Endothelial cell of umbilical vein (primary cell): ENCODE measurements around the gene C8G. TPM values are rescaled to one million over a fixed set of nuclear protein-coding genes. Genes with fewer than 3 reads are reported as not detected.

Source experiments
- BruUV-seq: library from RNA; stranded (reverse); fragments of 400-500 nt; replicated peaks from 2 replicates; lab custom pipeline; 2021; lab: Mats Ljungman, UMichigan
- CTCF ChIA-PET: fragments of 300-600, 350-600 bp; sonication (Branson Sonifier 250); formaldehyde crosslinking; loops from one replicate; lab custom pipeline; 2021; ENCODE audit warnings: antibody characterized with exemption, inconsistent platforms; lab: Charles Lee
- POLR2A ChIA-PET: fragments of 300-600, 350-600 bp; sonication (Branson Sonifier 250); formaldehyde crosslinking; loops from one replicate; lab custom pipeline; 2021; ENCODE audit warnings: antibody characterized with exemption, inconsistent platforms; lab: Charles Lee
- DNase-seq: peaks from one replicate; pipeline ENCODE4 v3.0.0-alpha.2; 2011; ENCODE audit warnings: low read depth, low spot score
- FAIRE-seq: peaks from 2 replicates; lab custom pipeline; 2011; peaks lifted over from hg19 to GRCh38; lab: Jason Lieb, UNC
- H2AFZ ChIP-seq: 2 replicates; pipeline ENCODE4 v1.6.0; 2012; ENCODE audit warnings: low read depth, low read length, control low read depth, inconsistent platforms
- H3K27ac ChIP-seq: 2 replicates; pipeline ENCODE4 v1.5.1; 2011; ENCODE audit warnings: low read depth, mild to moderate bottlenecking, control low read depth, low read length, moderate library complexity; ENCODE audit not compliant: insufficient read depth
- H3K27me3 ChIP-seq, 2 experiments: 2 replicates each; pipeline versions ENCODE4 v1.6.0 to v1.6.1; 2011; ENCODE audit warnings: low read length in 2 of 2, mixed read lengths in 1 of 2; ENCODE audit not compliant: control insufficient read depth in 2 of 2, insufficient read depth in 2 of 2
- H3K36me3 ChIP-seq, 2 experiments: 2 replicates in 1 of 2; 3 replicates in 1 of 2; pipeline ENCODE4 v1.5.1; 2011; ENCODE audit warnings: low read length in 2 of 2, mild to moderate bottlenecking in 1 of 2, moderate library complexity in 1 of 2; ENCODE audit not compliant: control insufficient read depth in 2 of 2, insufficient read depth in 2 of 2; ENCODE audit errors: extremely low read depth in 1 of 2
- H3K4me1 ChIP-seq: 3 replicates; pipeline ENCODE4 v1.5.1; 2011; ENCODE audit warnings: mild to moderate bottlenecking, low read length; ENCODE audit not compliant: control insufficient read depth, insufficient read depth; ENCODE audit errors: extremely low read depth
- H3K4me2 ChIP-seq: 2 replicates; pipeline ENCODE4 v1.6.1; 2011; ENCODE audit warnings: low read length, control low read depth, mixed read lengths; ENCODE audit not compliant: insufficient read depth
- H3K4me3 ChIP-seq, 3 experiments: fragments of 200-600 bp in 1 of 3; sonication (generic), shearing (Covaris generic) in 1 of 3; replicated peaks in 1 of 3; 2 replicates each; pipeline ENCODE4 v1.5.1; 2011 to 2016; ENCODE audit warnings: control low read depth in 3 of 3, low read length in 3 of 3, mild to moderate bottlenecking in 2 of 3, inconsistent platforms in 1 of 3, low read depth in 1 of 3, moderate library complexity in 1 of 3; ENCODE audit not compliant: insufficient read depth in 1 of 3
- H3K79me2 ChIP-seq: 2 replicates; pipeline ENCODE4 v1.6.0; 2012; ENCODE audit warnings: low read length, inconsistent platforms; ENCODE audit not compliant: control insufficient read depth, insufficient read depth
- H3K9ac ChIP-seq: replicated peaks from 2 replicates; pipeline ENCODE3; 2011; ENCODE audit warnings: low read length, control low read depth; ENCODE audit not compliant: insufficient read depth; ENCODE audit errors: extremely low read depth
- H3K9me1 ChIP-seq: replicated peaks from 3 replicates; pipeline ENCODE4 v1.6.0; 2011; ENCODE audit warnings: mild to moderate bottlenecking, low read length; ENCODE audit not compliant: control insufficient read depth, insufficient read depth; ENCODE audit errors: extremely low read depth
- H3K9me3 ChIP-seq: replicated peaks from 2 replicates; pipeline ENCODE4 v1.5.1; 2012; ENCODE audit warnings: low read length, inconsistent platforms; ENCODE audit not compliant: control insufficient read depth, insufficient read depth
- H4K20me1 ChIP-seq: replicated peaks from 2 replicates; pipeline ENCODE3; 2011; ENCODE audit warnings: mild to moderate bottlenecking, low read length; ENCODE audit not compliant: control insufficient read depth, insufficient read depth; ENCODE audit errors: extremely low read depth
- CTCF ChIP-seq, 2 donors: IDR thresholded peaks; 1 replicate in 1 of 2; 2 replicates in 1 of 2; pipeline ENCODE4 v1.5.1; 2011; ENCODE audit warnings: low read length in 2 of 2, mild to moderate bottlenecking in 2 of 2, moderate library complexity in 2 of 2, control low read depth in 1 of 2, inconsistent platforms in 1 of 2, low read depth in 1 of 2; ENCODE audit not compliant: insufficient read depth in 1 of 2; ENCODE audit errors: extremely low read depth in 1 of 2
- EZH2 ChIP-seq: IDR thresholded peaks from 2 replicates; pipeline ENCODE4 v1.6.1; 2012; ENCODE audit warnings: borderline replicate concordance, low read depth, mild to moderate bottlenecking, moderate library complexity, low read length, inconsistent platforms; ENCODE audit not compliant: severe bottlenecking
- FOS ChIP-seq: IDR thresholded peaks from 2 replicates; pipeline ENCODE4 v1.6.1; 2011; ENCODE audit warnings: mild to moderate bottlenecking, low read length, moderate library complexity, borderline replicate concordance; ENCODE audit not compliant: insufficient read depth
- GATA2 ChIP-seq: IDR thresholded peaks from 2 replicates; pipeline ENCODE4 v1.7.0; 2011; ENCODE audit warnings: low read depth, mild to moderate bottlenecking, moderate library complexity, mixed read lengths, low read length; ENCODE audit not compliant: insufficient read length, insufficient read depth
- JUN ChIP-seq: IDR thresholded peaks from 2 replicates; pipeline ENCODE4 v1.6.1; 2011; ENCODE audit warnings: borderline replicate concordance, low read depth; ENCODE audit not compliant: insufficient read length, insufficient read depth
- MAX ChIP-seq: IDR thresholded peaks from 2 replicates; pipeline ENCODE4 v1.6.1; 2011; ENCODE audit not compliant: insufficient read depth, insufficient read length
- MYC ChIP-seq: IDR thresholded peaks from one replicate; pipeline ENCODE4 v1.6.1; 2011; ENCODE audit warnings: mild to moderate bottlenecking, low read depth, low read length
- POLR2A ChIP-seq: IDR thresholded peaks from 2 replicates; pipeline ENCODE4 v1.6.1; 2012; ENCODE audit warnings: low read depth, mild to moderate bottlenecking, control low read depth, low read length
- POLR2AphosphoS5 ChIP-seq: IDR thresholded peaks from 2 replicates; pipeline ENCODE4 v1.6.1; 2012; ENCODE audit warnings: low read depth, mild to moderate bottlenecking, control low read depth, low read length, moderate library complexity; ENCODE audit not compliant: insufficient read depth
- dilution Hi-C: fragments of 300-500 bp; cut with MboI; formaldehyde crosslinking; loops from one replicate; pipeline ENCODE4 v1.15.0; 2019; ENCODE audit warnings: low sequenced_read_pairs; ENCODE audit not compliant: extremely low pct_ligation_motif_present
- intact Hi-C: fragments of 100-400 bp; cut with micrococcal nuclease; formaldehyde crosslinking; loops from one replicate; pipeline ENCODE4 v1.10.0; 2022
- polyA plus RNA-seq, 4 experiments: library from polyadenylated mRNA; depleted of rRNA in 3 of 4; stranded (reverse) in 3 of 4; unstranded in 1 of 4; fragments of >200 nt; gene quantifications; 2 replicates each; pipeline versions ENCODE4 v1.2.1 to v1.2.3, GENCODE V29; 2011 to 2012; ENCODE audit warnings: missing spikeins in 1 of 4
- total RNA-seq: library from RNA; stranded (reverse); gene quantifications from 2 replicates; pipeline ENCODE4 v1.2.3, GENCODE V29; 2021

Gene C8G
- total and polyA plus RNA-seq, 2 donors (not counting 3 experiments of a cell fraction or from before 2014, with no cell fraction given) = 0.47 to 1.9 TPM

- TF ChIP-seq EZH2 (no peak), FOS (no peak), JUN (no peak), CTCF (IDR thresholded peaks at IDR 0.05; ENCODE audit: extremely low read depth in 1 of 2, insufficient read depth in 1 of 2, low read depth in 1 of 2, low read length in 2 of 2) (no peak), POLR2AphosphoS5 (no peak), MAX (no peak), GATA2 (no peak), POLR2A (no peak), MYC (no peak)
- no peaks in the 10 kb centered on the region for H3K79me2 ChIP-seq
- no peak within 1 kb of the TSS for H3K4me3 ChIP-seq
- BruUV-seq = no TSS peak
- no peak within 1 kb of the TSS for H3K4me2 ChIP-seq
- H3K9ac ChIP-seq = no peak within 1 kb of the TSS
- H2AFZ ChIP-seq = no peak within 1 kb of the TSS
- intact Hi-C loops = loop anchor here (2.0 kb wide), 1 partner anchor 27 kb away; no protein-coding TSS in a partner anchor
- CTCF ChIA-PET = interaction anchor here (1.2 to 1.6 kb wide), 3 partner anchors 13 to 78 kb away, joined by 3 to 4 read pairs (median 3); no protein-coding TSS in a partner anchor
- H3K27ac ChIP-seq = no peak within 1 kb of the TSS
- no peaks in the 10 kb centered on the region for H3K9me1 ChIP-seq
- no peaks in the 10 kb centered on the region for H3K9me3 ChIP-seq
- DNase-seq = no peak
- dilution Hi-C loops = no loop called here
- no peaks in the 10 kb centered on the region for H3K27me3 ChIP-seq
- POLR2A ChIA-PET = interaction anchor here (0.6 kb wide), 2 partner anchors 85 to 620 kb away, joined by 4 read pairs; no protein-coding TSS in a partner anchor
- peaks cover 5% of the 10 kb centered on the region for H3K4me1 ChIP-seq
- H4K20me1 ChIP-seq = no peaks in the 10 kb centered on the region
- FAIRE-seq = no peak
- H3K36me3 ChIP-seq = no peaks in the 10 kb centered on the region
These were observed 6.7 kb downstream of the C8G start, which contains the start of gene LCN12 for GRCh38 chr9:136951541-136952320. LCN12 (plus strand) TSS chr9:136952273; CDS start chr9:136952328, 55 bp downstream.
